GM19043 (cell line): ENCODE results near the gene FBXL15.

Experiments used
- ATAC-seq: cut with Tn5 transposase; IDR thresholded peaks from one replicate; pipeline ENCODE4 v1.9.1; 2021; ENCODE audit warnings: low read depth; ENCODE audit not compliant: unreplicated experiment

FBXL15 gene

GRCh38 chr10:102397222-102398171, 23.1 kb upstream of the FBXL15 start:
- no peak for ATAC-seq

- no peak for ATAC-seq
Measured at GRCh38 chr10:102398172-102399020, 22.2 kb upstream of the FBXL15 start.

DNA sequence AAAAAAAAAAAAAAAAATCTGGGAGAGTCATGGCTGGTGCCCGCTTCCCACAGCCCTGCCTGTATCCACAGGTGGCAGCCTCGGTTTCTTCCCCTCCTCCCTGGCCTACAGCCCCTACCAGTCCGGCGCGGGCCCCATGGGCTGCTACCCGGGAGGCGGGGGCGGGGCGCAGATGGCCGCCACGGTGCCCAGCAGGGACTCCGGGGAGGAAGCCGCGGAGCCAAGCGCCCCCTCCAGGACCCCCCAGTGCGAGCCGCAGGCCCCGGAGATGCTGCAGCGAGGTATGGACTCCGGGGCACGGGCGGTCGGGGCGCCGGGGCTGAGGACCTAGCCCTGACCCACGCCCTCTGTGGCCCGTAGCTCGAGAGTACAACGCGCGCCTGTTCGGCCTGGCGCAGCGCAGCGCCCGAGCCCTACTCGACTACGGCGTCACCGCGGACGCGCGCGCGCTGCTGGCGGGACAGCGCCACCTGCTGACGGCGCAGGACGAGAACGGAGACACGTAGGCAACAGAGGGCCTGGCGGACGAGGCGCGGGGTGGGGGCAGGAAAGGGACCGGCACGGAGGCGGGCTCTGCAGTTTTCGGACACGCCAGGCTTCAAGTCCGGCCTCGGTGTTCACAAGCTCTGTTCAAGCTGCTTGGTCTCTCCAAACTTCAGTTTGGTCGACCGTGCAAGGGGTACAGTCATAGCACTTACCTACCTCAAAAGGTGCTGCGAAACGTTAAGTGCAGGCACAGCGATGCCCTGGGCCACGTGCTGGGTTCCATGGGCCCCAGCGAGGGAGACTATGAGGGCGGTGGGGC, 21.2 kb upstream of the FBXL15 start:
- peak; percentile 50 for ATAC-seq

- ATAC-seq = no peak
Measured at GRCh38 chr10:102400076-102400475, 20.6 kb upstream of the FBXL15 start.

DNA sequence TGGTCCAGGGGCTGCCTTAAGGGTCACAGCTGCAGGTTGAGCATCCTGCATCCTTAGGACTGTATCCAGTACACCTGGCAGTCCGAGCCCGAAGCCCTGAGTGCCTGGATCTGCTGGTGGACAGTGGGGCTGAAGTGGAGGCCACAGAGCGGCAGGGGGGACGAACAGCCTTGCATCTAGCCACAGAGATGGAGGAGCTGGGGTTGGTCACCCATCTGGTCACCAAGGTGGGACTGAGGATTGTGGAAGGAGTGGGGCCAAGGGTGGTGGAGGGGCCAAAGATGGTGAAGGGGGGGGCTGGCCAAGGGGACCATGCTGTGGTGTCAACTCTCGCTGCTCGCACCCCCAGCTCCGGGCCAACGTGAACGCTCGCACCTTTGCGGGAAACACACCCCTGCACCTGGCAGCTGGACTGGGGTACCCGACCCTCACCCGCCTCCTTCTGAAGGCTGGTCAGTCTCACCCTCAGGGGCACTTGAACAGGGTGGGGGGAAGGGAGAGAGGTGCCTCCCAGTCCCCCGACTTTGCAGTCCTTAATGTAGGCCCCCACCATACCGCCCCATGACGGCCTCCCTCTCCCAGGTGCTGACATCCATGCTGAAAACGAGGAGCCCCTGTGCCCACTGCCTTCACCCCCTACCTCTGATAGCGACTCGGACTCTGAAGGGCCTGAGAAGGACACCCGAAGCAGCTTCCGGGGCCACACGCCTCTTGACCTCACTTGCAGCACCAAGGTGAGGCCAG, 19.9 kb upstream of the FBXL15 start:
- ATAC-seq = no peak

DNA sequence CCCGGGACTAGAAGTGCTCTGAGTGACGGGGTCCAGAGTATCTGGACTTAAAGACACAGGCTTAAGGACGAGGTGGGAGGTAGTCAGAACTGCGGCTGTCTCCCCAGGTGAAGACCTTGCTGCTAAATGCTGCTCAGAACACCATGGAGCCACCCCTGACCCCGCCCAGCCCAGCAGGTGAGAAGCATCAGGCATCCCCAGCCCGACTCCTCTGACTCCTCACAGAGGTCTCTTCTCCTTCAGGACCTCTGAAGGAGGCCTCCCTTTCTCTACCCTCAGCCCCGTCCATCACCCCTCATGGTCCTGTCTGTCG, 19.3 kb upstream of the FBXL15 start:
- ATAC-seq = no peak

- no peak for ATAC-seq
Measured at GRCh38 chr10:102401735-102402511, 18.7 kb upstream of the FBXL15 start.

DNA sequence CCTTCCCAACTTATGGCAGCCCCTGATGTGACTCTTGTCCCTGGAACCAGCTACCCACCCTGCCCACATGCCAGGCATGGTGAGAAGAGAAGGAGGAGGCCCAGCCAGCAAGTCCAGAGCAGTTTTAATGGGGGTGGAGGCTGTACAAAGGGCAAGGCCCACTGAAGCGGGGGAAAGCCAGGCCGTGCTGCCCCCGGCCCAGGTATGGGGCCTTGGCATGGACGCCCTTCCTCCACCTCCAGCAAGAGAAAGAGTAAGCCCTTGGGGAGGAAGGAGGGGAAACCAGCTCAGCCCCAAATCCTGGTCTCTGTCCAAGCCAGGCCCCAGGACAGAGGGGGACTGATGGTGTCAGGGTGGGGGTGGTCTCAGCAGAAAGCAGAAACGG, 18.1 kb upstream of the FBXL15 start:
- ATAC-seq = no peak

GRCh38 chr10:102403115-102403514, 17.5 kb upstream of the FBXL15 start:
- no peak for ATAC-seq

GRCh38 chr10:102404361-102405107, 16.1 kb upstream of the FBXL15 start:
- ATAC-seq = no peak

DNA sequence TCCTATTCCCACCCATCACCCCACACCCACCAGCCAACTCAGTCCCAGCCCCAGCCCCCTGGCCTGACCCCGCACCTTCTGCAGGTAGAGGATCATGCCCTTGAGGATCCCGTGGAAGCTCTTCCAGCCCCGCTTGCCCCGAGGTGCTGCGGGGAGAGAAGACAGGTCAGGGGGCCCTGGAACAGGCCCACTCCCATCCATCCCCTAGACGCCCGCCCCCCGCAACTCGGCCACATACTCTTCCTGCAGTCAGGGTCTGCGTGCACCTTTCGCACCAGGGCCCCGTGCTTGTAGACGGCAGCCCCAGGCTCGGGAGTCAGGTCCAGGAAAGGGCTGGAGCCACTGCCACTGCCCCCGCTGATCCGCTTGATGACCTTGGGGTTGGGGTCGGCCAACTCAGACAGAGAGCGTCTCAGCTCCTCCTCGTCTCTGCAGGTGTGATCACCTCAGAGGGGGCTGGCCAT, 15.5 kb upstream of the FBXL15 start:
- no peak for ATAC-seq

GRCh38 chr10:102405632-102406031, 15.0 kb upstream of the FBXL15 start:
- ATAC-seq = no peak

DNA sequence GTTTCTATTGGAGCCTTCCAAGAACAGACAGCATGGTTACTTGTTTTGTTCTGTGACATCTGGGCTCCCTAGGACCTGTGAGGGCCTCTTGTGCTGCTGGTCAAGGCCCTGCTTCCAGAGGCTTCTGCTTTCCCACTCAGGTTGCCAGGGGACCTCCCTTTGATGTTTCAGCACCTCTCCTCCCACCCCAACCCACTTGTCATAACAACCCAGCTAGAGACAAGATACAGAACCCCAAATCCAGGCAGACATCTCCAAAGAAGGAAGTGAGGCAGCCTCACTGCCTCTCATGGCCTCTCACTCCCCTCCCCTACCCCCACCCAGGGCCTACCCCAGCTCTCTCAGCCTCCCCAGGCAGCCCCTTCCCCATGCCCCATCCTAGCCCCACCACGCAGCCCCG, 13.8 kb upstream of the FBXL15 start:
- no peak for ATAC-seq

GRCh38 chr10:102407425-102408130, 13.1 kb upstream of the FBXL15 start:
- no peak for ATAC-seq

GRCh38 chr10:102408131-102408727, 12.4 kb upstream of the FBXL15 start:
- ATAC-seq = no peak

DNA sequence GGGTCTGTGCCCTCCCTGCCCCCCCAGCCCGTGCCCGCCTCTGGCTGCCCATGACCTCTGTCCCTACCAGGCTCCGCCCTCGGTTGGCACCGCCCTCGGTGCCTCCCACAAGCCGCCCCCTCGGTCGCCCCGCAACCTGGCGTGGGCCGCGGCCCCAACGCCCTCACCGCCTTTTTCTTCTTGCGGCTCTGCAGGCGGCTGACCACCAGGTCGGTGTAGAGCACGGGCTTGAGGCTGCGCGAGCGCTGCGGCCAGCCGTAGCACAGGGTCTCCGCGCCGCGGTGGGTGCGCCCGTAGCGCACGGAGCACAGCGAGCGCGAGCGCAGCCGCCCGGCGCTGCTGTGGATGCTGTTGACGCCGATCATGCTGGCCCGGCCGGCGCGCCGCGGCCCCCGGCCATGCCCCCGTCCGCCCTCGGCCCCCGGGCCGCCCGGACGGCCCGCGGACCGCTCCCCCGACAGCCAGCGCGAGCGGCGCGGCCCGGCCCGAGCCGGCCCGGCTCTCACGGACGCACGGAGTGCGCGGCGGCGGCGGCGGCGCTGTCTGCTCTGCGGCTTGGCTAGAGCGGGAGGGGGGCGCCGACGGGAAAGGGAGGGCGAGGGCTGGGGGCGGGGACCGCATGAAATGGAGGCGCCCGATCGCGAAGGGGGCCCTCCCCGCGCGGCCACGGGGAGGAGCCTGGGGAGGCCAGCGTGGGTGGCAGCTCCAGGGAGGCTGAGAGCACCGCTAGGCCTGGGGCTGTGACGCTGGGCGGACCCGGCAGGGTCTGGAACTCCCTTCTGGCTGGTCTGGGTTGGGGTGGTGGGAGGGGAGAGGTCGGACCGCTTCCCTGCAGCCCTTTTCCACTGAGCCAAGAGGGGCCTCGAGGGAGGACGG, 11.7 kb upstream of the FBXL15 start:
- ATAC-seq = no peak
